CD4-positive, alpha-beta T cell (primary cell): ENCODE data around the gene COL4A2. TPM values are rescaled to one million over a fixed set of nuclear protein-coding genes. Genes with fewer than 3 reads are reported as not detected.

ENCODE experiments used
- ATAC-seq: fragments of 200-7000 bp; cut with Tn5 transposase; one replicate; pipeline ENCODE4 v1.10.0; 2022; ENCODE audit warnings: mild to moderate bottlenecking; ENCODE audit not compliant: poor library complexity
- CTCF ChIA-PET: fragments of 350-600 bp; sonication (Branson Sonifier 250); formaldehyde crosslinking; loops from one replicate; lab custom pipeline; 2021; ENCODE audit warnings: antibody characterized with exemption, inconsistent platforms; lab: Charles Lee
- POLR2A ChIA-PET: fragments of 350-600 bp; sonication (Branson Sonifier 250); formaldehyde crosslinking; loops from one replicate; lab custom pipeline; 2021; ENCODE audit warnings: antibody characterized with exemption, inconsistent platforms; lab: Charles Lee
- DNase-seq, 14 experiments: peaks; one replicate each; pipeline ENCODE4 v3.0.0-alpha.2; 2013 to 2020; ENCODE audit warnings: mixed read lengths in 2 of 14
- H3K27ac ChIP-seq, 2 donors: one replicate each; pipeline versions ENCODE4 v1.5.1 to v1.7.0; 2013; ENCODE audit warnings: low read length in 2 of 2, low read depth in 1 of 2, mild to moderate bottlenecking in 1 of 2
- H3K27me3 ChIP-seq, 2 experiments: 1 replicate in 1 of 2; 2 replicates in 1 of 2; pipeline versions ENCODE4 v1.6.1 to v1.7.0; 2013; ENCODE audit warnings: low read length in 2 of 2, control low read depth in 1 of 2, mild to moderate bottlenecking in 1 of 2, moderate library complexity in 1 of 2; ENCODE audit not compliant: insufficient read depth in 2 of 2, control insufficient read depth in 1 of 2
- H3K36me3 ChIP-seq: one replicate; pipeline ENCODE4 v1.6.1; 2013; ENCODE audit warnings: low read length, control low read depth; ENCODE audit not compliant: insufficient read depth
- H3K4me1 ChIP-seq: one replicate; pipeline ENCODE4 v1.6.1; 2013; ENCODE audit warnings: low read length, control low read depth; ENCODE audit not compliant: insufficient read depth
- H3K4me3 ChIP-seq: one replicate; pipeline ENCODE4 v1.5.1; 2013; ENCODE audit warnings: mild to moderate bottlenecking, low read length, moderate library complexity
- H3K9me3 ChIP-seq, 2 experiments: 1 replicate in 1 of 2; 2 replicates in 1 of 2; pipeline versions ENCODE4 v1.6.1 to v1.7.0; 2013; ENCODE audit warnings: low read length in 2 of 2, mild to moderate bottlenecking in 2 of 2, control low read depth in 1 of 2, moderate library complexity in 1 of 2; ENCODE audit not compliant: control insufficient read depth in 1 of 2, insufficient read depth in 1 of 2
- H3K27ac Mint-ChIP-seq: one replicate; pipeline ENCODE4 v1.8.0; 2020; ENCODE audit warnings: mixed read lengths
- H3K27me3 Mint-ChIP-seq: one replicate; pipeline ENCODE4 v1.8.0; 2021; ENCODE audit warnings: mixed read lengths
- H3K36me3 Mint-ChIP-seq: one replicate; pipeline ENCODE4 v1.8.0; 2021; ENCODE audit warnings: low read depth, mixed read lengths
- H3K4me1 Mint-ChIP-seq: one replicate; pipeline ENCODE4 v1.8.0; 2021; ENCODE audit warnings: low read depth, mixed read lengths
- H3K4me3 Mint-ChIP-seq: one replicate; pipeline ENCODE4 v1.8.0; 2020; ENCODE audit warnings: mild to moderate bottlenecking, mixed read lengths
- H3K9me3 Mint-ChIP-seq: one replicate; pipeline ENCODE4 v1.8.0; 2020; ENCODE audit warnings: mixed read lengths
- intact Hi-C, 2 experiments: fragments of 100-400 bp; cut with DNase I in 1 of 2; cut with micrococcal nuclease in 1 of 2; formaldehyde crosslinking; loops; one replicate each; pipeline versions ENCODE4 v1.15.1 to v1.9.0; 2023 to 2025; cut with DNase I, micrococcal nuclease
- total RNA-seq, 174 experiments: library from RNA in 2 of 174; stranded (reverse) in 2 of 174; gene quantifications; one replicate each; pipeline ENCODE4 v1.2.3 and lab custom pipeline; 2021 to 2026
- TF ChIP-seq, protein P1 (sequence below): fragments of 200-600 bp; IDR thresholded peaks from one replicate; pipeline ENCODE4 v1.8.0; 2022; ENCODE audit warnings: antibody characterized with exemption, mild to moderate bottlenecking

Gene COL4A2
- total RNA-seq, 2 experiments from 2014 or later: not detected

GRCh38 chr13:110304256-110304655 is 2.8 kb upstream of the COL4A2 start:
- Mint-ChIP-seq H3K27ac (no peak overlapping the region), H3K4me3 (no peak overlapping the region), H3K4me1 (no peaks in the 10 kb centered on the region), H3K9me3 (no peaks in the 10 kb centered on the region), H3K27me3 (peaks cover 77% of the 10 kb centered on the region), H3K36me3 (no peaks in the 10 kb centered on the region)
- ATAC-seq: no peak
- H3K9me3 ChIP-seq: peaks cover 0 to 20% of the 10 kb centered on the region in 2 experiments
- TF ChIP-seq, protein P1, sequence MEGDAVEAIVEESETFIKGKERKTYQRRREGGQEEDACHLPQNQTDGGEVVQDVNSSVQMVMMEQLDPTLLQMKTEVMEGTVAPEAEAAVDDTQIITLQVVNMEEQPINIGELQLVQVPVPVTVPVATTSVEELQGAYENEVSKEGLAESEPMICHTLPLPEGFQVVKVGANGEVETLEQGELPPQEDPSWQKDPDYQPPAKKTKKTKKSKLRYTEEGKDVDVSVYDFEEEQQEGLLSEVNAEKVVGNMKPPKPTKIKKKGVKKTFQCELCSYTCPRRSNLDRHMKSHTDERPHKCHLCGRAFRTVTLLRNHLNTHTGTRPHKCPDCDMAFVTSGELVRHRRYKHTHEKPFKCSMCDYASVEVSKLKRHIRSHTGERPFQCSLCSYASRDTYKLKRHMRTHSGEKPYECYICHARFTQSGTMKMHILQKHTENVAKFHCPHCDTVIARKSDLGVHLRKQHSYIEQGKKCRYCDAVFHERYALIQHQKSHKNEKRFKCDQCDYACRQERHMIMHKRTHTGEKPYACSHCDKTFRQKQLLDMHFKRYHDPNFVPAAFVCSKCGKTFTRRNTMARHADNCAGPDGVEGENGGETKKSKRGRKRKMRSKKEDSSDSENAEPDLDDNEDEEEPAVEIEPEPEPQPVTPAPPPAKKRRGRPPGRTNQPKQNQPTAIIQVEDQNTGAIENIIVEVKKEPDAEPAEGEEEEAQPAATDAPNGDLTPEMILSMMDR: no peak
- ChIA-PET CTCF (no interaction called here), POLR2A (no interaction called here)
- intact Hi-C loops: no loop called here
- H3K4me1 ChIP-seq: no peaks in the 10 kb centered on the region
- H3K27me3 ChIP-seq: peaks cover 26 to 57% of the 10 kb centered on the region in 2 experiments
- no peak overlapping the region for H3K4me3 ChIP-seq
- H3K27ac ChIP-seq: no peak overlapping the region
- H3K36me3 ChIP-seq: no peaks in the 10 kb centered on the region
- no peak for DNase-seq

DNA sequence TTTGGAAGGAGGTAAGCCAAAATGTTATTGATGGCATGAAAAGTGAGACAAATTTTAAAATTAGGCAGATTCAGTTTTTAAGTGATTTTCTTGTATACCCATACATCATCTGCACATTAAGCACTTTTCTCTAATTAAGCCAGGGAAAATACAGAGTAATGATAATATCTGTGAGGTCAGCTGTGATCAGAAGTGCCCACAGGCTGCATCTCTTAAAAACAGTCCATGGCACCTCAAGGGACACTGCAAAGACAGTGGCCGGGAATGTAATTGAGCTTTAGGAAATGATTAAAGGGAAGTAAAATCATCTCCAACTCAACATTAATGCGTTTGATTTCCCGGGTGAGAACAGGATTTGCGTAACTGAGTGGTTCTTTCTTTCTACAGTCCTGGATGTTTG is 2.1 kb upstream of the COL4A2 start:
- Mint-ChIP-seq H3K4me3 (no peak overlapping the region), H3K36me3 (no peaks in the 10 kb centered on the region), H3K4me1 (no peaks in the 10 kb centered on the region), H3K27me3 (peaks cover 84% of the 10 kb centered on the region), H3K27ac (no peak overlapping the region), H3K9me3 (no peaks in the 10 kb centered on the region)
- ATAC-seq (no peak), DNase-seq (no peak)
- intact Hi-C loops: no loop called here
- Histone ChIP-seq H3K27ac (no peak overlapping the region), H3K36me3 (no peaks in the 10 kb centered on the region), H3K4me1 (no peaks in the 10 kb centered on the region), H3K4me3 (no peak overlapping the region), H3K9me3 (peaks cover 0 to 20% of the 10 kb centered on the region in 2 experiments), H3K27me3 (peaks cover 29 to 59% of the 10 kb centered on the region in 2 experiments)
- TF ChIP-seq, protein P1: no peak
- POLR2A ChIA-PET: no interaction called here
- CTCF ChIA-PET: no interaction called here

DNA sequence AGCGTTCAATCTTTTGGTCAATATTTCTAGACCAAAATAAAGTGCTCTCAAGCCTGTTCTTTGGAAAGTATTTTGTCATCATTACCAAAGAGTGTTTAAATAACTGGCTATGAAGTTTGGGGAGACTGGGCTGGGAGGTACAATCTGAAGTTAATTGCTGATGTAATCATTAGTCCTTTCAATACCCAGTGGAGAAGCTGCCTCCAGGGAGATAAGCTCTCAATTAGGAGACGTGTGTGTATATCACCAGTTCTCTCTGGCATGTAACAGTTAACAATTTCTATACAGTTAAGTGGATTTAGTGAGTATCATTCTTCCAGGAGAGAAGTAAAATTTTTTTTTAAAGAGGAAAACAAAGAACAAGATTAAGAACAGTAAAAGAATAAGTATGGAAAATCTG is 1.5 kb upstream of the COL4A2 start:
- Mint-ChIP-seq H3K4me3 (no peak overlapping the region), H3K4me1 (no peaks in the 10 kb centered on the region), H3K27me3 (peaks cover 84% of the 10 kb centered on the region), H3K27ac (no peak overlapping the region), H3K36me3 (no peaks in the 10 kb centered on the region), H3K9me3 (no peaks in the 10 kb centered on the region)
- TF ChIP-seq, protein P1: no peak
- ATAC-seq (no peak), DNase-seq (no peak)
- Histone ChIP-seq H3K27me3 (peaks cover 31 to 62% of the 10 kb centered on the region in 2 experiments), H3K36me3 (no peaks in the 10 kb centered on the region), H3K27ac (no peak overlapping the region), H3K4me3 (no peak overlapping the region), H3K9me3 (peaks cover 0 to 20% of the 10 kb centered on the region in 2 experiments), H3K4me1 (no peaks in the 10 kb centered on the region)
- POLR2A ChIA-PET: no interaction called here
- CTCF ChIA-PET: no interaction called here
- intact Hi-C loops: no loop called here
